Stimulated activated CD4-positive, alpha-beta T cell treated with anti-CD3 and anti-CD28 coated beads, Interleukin-1b, Interleukin-23, amount 100 ng/mL, for 24 hours (primary cell): ENCODE results near the gene CSTF2T.

Source experiments
- DNase-seq, 4 experiments: peaks; one replicate each; pipeline ENCODE4 v3.0.0-alpha.2; 2020; ENCODE audit warnings: low read depth in 4 of 4, low spot score in 1 of 4

CSTF2T gene

DNA sequence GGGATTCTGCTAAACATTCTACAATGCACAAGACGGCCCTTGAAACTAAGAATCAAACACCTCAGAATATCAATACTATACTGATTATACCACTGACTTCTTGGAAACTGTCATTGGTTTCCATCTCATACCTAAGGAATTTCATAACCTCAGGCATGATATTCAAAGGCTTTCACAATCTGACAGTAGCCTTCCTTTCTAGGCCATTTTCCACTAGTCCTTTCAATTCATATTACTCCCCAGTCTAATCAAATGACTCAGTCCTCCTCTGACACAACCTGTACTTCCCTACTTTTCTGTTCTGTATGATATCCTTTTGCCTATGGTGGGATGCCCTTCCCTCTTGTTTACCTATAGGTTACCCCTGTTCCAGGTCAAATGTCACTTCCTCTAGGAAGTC lies 48.3 kb downstream of the CSTF2T start:
- DNase-seq, result no peak

DNA sequence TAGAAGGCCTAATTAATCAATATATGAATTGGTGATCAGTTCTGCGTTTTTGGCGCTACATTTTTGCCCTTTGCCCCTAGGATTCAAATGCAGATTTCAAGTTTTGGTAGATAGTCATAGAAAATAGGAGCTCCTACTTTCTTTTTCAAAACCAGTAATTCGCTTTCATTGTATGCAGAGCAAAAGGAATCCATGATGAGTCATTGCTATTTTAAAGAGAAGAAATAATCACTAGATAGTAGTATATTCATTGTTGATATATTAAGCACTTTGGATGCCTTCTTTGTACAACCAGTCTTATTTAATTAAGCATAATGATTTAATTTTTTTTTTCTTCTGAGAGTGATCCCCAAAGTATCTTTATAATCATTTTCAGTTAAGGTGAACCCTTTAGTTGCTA lies 50.3 kb downstream of the CSTF2T start:
- DNase-seq, result no peak
